ENCODE data around the gene SMAD3.
"Not testable (repeated sequence)": the region's sequence is repeated elsewhere in the genome, so short reads cannot be mapped to it uniquely, and the experiment has no call there.

DNA sequence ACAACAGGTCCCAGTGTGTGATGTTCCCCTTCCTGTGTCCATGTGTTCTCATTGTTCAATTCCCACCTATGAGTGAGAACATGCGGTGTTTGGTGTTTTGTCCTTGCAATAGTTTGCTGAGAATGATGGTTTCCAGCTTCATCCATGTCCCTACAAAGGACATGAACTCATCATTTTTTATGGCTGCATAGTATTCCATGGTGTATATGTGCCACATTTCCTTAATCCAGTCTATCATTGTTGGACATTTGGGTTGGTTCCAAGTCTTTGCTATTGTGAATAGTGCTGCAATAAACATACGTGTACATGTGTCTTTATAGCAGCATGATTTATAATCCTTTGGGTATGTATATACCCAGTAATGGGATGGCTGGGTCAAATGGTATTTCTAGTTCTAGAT, 44.7 kb upstream of the SMAD3 start:
- not testable (repeated sequence) for TF ChIP-seq POLR2A (IDR thresholded peaks at IDR 0.05)
- TF ChIP-seq, protein P1, sequence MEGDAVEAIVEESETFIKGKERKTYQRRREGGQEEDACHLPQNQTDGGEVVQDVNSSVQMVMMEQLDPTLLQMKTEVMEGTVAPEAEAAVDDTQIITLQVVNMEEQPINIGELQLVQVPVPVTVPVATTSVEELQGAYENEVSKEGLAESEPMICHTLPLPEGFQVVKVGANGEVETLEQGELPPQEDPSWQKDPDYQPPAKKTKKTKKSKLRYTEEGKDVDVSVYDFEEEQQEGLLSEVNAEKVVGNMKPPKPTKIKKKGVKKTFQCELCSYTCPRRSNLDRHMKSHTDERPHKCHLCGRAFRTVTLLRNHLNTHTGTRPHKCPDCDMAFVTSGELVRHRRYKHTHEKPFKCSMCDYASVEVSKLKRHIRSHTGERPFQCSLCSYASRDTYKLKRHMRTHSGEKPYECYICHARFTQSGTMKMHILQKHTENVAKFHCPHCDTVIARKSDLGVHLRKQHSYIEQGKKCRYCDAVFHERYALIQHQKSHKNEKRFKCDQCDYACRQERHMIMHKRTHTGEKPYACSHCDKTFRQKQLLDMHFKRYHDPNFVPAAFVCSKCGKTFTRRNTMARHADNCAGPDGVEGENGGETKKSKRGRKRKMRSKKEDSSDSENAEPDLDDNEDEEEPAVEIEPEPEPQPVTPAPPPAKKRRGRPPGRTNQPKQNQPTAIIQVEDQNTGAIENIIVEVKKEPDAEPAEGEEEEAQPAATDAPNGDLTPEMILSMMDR (IDR thresholded peaks at IDR 0.05), result not testable (repeated sequence)

Measured in body of pancreas (tissue), 4 donors.